DMS79 (cell line): ENCODE measurements around the gene PMPCA.

Source experiments
- DNase-seq: peaks from one replicate; lab custom pipeline; 2025; lab: John Stamatoyannopoulos, UW

PMPCA gene

GRCh38 chr9:136436055-136436634 is 25.7 kb downstream of the PMPCA start:
- DNase-seq, result no peak

GRCh38 chr9:136437430-136437829 is 27.0 kb downstream of the PMPCA start:
- no peak for DNase-seq

- no peak for DNase-seq
These were observed 27.5 kb downstream of the PMPCA start for GRCh38 chr9:136437839-136438547.

GRCh38 chr9:136438548-136439480 is 28.4 kb downstream of the PMPCA start:
- DNase-seq, result no peak

GRCh38 chr9:136439481-136440408 is 29.3 kb downstream of the PMPCA start, which contains the start of gene INPP5E:
TSS of gene INPP5E (minus strand) at chr9:136439845. CDS start at chr9:136439419, 426 bp downstream.
- DNase-seq, result no peak

- no peak for DNase-seq
These were observed 30.8 kb downstream of the PMPCA start for GRCh38 chr9:136441191-136441680.

GRCh38 chr9:136441681-136442245 is 31.3 kb downstream of the PMPCA start:
- no peak for DNase-seq

GRCh38 chr9:136442265-136442664 is 31.8 kb downstream of the PMPCA start:
- DNase-seq, result no peak

- DNase-seq, result no peak
These were observed 32.6 kb downstream of the PMPCA start for GRCh38 chr9:136443087-136443486.

GRCh38 chr9:136443687-136444086 is 33.2 kb downstream of the PMPCA start:
- DNase-seq, result no peak

GRCh38 chr9:136444102-136444501 is 33.6 kb downstream of the PMPCA start:
- DNase-seq, result no peak

GRCh38 chr9:136445799-136446198 is 35.3 kb downstream of the PMPCA start:
- DNase-seq, result no peak

GRCh38 chr9:136447173-136447778 is 36.8 kb downstream of the PMPCA start:
- DNase-seq, result no peak

- DNase-seq, result no peak
These were observed 38.2 kb downstream of the PMPCA start for GRCh38 chr9:136448655-136449054.

- no peak for DNase-seq
These were observed 40.9 kb downstream of the PMPCA start for GRCh38 chr9:136451221-136451877.

- no peak for DNase-seq
These were observed 42.9 kb downstream of the PMPCA start for GRCh38 chr9:136453326-136453725.

GRCh38 chr9:136454026-136454796 is 43.8 kb downstream of the PMPCA start:
- DNase-seq, result no peak

- DNase-seq, result no peak
These were observed 44.9 kb downstream of the PMPCA start for GRCh38 chr9:136455043-136456002.
